GM18909 (cell line): ENCODE results near the gene ASIC3.

ENCODE experiments used
- ATAC-seq: cut with Tn5 transposase; IDR thresholded peaks from one replicate; pipeline ENCODE4 v1.9.1; 2021; ENCODE audit warnings: mild to moderate bottlenecking; ENCODE audit not compliant: unreplicated experiment, poor library complexity

Gene ASIC3

GRCh38 chr7:151068069-151068773 is 19.9 kb downstream of the ASIC3 start:
- ATAC-seq: no peak

GRCh38 chr7:151069841-151070573 is 21.7 kb downstream of the ASIC3 start:
- no peak for ATAC-seq

- ATAC-seq: no peak
Measured at GRCh38 chr7:151070574-151070960, 22.2 kb downstream of the ASIC3 start.

GRCh38 chr7:151071032-151071866 is 22.9 kb downstream of the ASIC3 start:
- ATAC-seq: no peak

GRCh38 chr7:151073990-151074389 is 25.7 kb downstream of the ASIC3 start:
- ATAC-seq: no peak

GRCh38 chr7:151074817-151075661 is 26.7 kb downstream of the ASIC3 start:
- ATAC-seq: no peak

- ATAC-seq: no peak
Measured at GRCh38 chr7:151075662-151075971, 27.3 kb downstream of the ASIC3 start.

- no peak for ATAC-seq
Measured at GRCh38 chr7:151075978-151076426, 27.7 kb downstream of the ASIC3 start.

GRCh38 chr7:151076863-151077704 is 28.8 kb downstream of the ASIC3 start:
- ATAC-seq: no peak

- ATAC-seq: no peak
Measured at GRCh38 chr7:151077705-151078232, 29.4 kb downstream of the ASIC3 start.

GRCh38 chr7:151078233-151079040 is 30.1 kb downstream of the ASIC3 start:
- no peak for ATAC-seq

- ATAC-seq: no peak
Measured at GRCh38 chr7:151079199-151079910, 31.0 kb downstream of the ASIC3 start.

GRCh38 chr7:151080067-151080521 is 31.8 kb downstream of the ASIC3 start:
- peak; percentile 1 for ATAC-seq

GRCh38 chr7:151080522-151081169 is 32.3 kb downstream of the ASIC3 start, which contains the start of gene FASTK:
FASTK (minus strand) TSS chr7:151080809; CDS start chr7:151080766, 43 bp downstream.
- ATAC-seq: peak; percentile 77

GRCh38 chr7:151081170-151082101 is 33.1 kb downstream of the ASIC3 start:
- ATAC-seq: no peak
